ENCODE measurements around the gene TRDMT1.

TRDMT1 gene

GRCh38 chr10:17200912-17201793, at the start of gene TRDMT1:
TRDMT1 (minus strand) TSS chr10:17201672; CDS start chr10:17201634, 38 bp downstream.
- DNase-seq: peak; percentile 85

GRCh38 chr10:17250736-17251135, 49.3 kb upstream of the TRDMT1 start:
- no peak for DNase-seq

- DNase-seq: no peak
Observed at GRCh38 chr10:17249820-17250219, 48.3 kb upstream of the TRDMT1 start.

- no peak for DNase-seq
Observed at GRCh38 chr10:17248964-17249363, 47.5 kb upstream of the TRDMT1 start.

GRCh38 chr10:17247210-17247609, 45.7 kb upstream of the TRDMT1 start:
- DNase-seq: no peak

GRCh38 chr10:17244700-17245365, 43.4 kb upstream of the TRDMT1 start:
- DNase-seq: no peak

GRCh38 chr10:17241611-17242333, 40.3 kb upstream of the TRDMT1 start:
- DNase-seq: no peak

GRCh38 chr10:17240616-17241015, 39.1 kb upstream of the TRDMT1 start:
- DNase-seq: no peak

GRCh38 chr10:17240096-17240495, 38.6 kb upstream of the TRDMT1 start:
- DNase-seq: no peak

- no peak for DNase-seq
Observed at GRCh38 chr10:17239345-17240085, 38.0 kb upstream of the TRDMT1 start.

GRCh38 chr10:17238445-17239291, 37.2 kb upstream of the TRDMT1 start:
- no peak for DNase-seq

GRCh38 chr10:17237915-17238444, 36.5 kb upstream of the TRDMT1 start:
- DNase-seq: no peak

- DNase-seq: no peak
Observed at GRCh38 chr10:17237149-17237527, 35.7 kb upstream of the TRDMT1 start.

- DNase-seq: no peak
Observed at GRCh38 chr10:17236468-17237148, 35.1 kb upstream of the TRDMT1 start.

GRCh38 chr10:17235136-17235535, 33.7 kb upstream of the TRDMT1 start:
- DNase-seq: no peak

- DNase-seq: no peak
Observed at GRCh38 chr10:17234431-17234945, 33.0 kb upstream of the TRDMT1 start.

- DNase-seq: no peak
Observed at GRCh38 chr10:17233286-17233991, 32.0 kb upstream of the TRDMT1 start.

GRCh38 chr10:17232276-17232960, 30.9 kb upstream of the TRDMT1 start:
- DNase-seq: no peak

GRCh38 chr10:17231788-17232187, 30.3 kb upstream of the TRDMT1 start:
- no peak for DNase-seq
